A673 (cell line): Measurements from ENCODE around the gene ZC3H8.

Experiments used
- CTCF ChIP-seq: fragments of 300-800, 200-600 bp; sonication (generic); conservative IDR thresholded peaks from 2 replicates; pipeline ENCODE4 v1.5.1; 2017; ENCODE audit warnings: low read depth, mild to moderate bottlenecking, antibody characterized with exemption, low read length, moderate library complexity, mixed read lengths
- EZH2 ChIP-seq: fragments of 200-600 bp; sonication (generic); IDR thresholded peaks from 2 replicates; pipeline ENCODE4 v1.6.1; 2017; ENCODE audit warnings: borderline replicate concordance, low read depth, mild to moderate bottlenecking, mixed read lengths, antibody characterized with exemption, low read length; ENCODE audit not compliant: poor library complexity, severe bottlenecking

- TF ChIP-seq CTCF (no peak), EZH2 (no peak)
Observed at GRCh38 chr2:112184121-112184520, 70.7 kb downstream of the ZC3H8 start.
